ENCODE data around the gene STAG1.
"Not testable (repeated sequence)": the region's sequence is repeated elsewhere in the genome, so short reads cannot be mapped to it uniquely, and the experiment has no call there.

The STAG1 gene

GRCh38 chr3:136576279-136577009 lies 175.7 kb downstream of the STAG1 start:
- DNase-seq: no peak

DNA sequence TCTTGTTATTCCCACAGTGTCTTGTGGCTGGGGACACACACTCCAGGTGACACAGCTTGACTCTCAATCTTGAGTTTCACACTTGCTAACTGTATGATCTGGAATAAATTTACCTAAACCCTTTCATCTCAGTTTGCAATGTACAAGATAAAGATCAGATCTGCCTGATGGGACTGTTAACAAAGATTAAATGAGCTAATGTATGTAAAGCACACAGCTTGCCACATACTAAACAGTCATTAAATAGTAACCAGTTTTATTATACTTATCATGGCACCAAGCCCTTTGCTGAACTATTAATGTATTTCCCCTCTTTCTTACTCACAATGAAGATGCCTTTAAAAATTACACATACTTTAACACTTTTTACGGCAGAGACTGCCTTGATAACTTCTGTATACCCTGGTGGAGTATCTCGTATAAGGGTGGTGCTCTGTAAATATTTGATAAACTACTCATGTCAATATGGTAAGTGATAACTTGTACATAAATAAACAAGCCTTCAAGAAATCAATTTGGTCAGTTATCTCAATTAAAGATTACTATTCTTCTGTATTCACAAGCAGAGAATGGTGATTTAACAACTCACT lies 184.5 kb downstream of the STAG1 start:
- no peak for DNase-seq

GRCh38 chr3:136564962-136565361 lies 187.2 kb downstream of the STAG1 start:
- DNase-seq: not testable (repeated sequence)

GRCh38 chr3:136562026-136562425 lies 190.2 kb downstream of the STAG1 start:
- DNase-seq: no peak

DNA sequence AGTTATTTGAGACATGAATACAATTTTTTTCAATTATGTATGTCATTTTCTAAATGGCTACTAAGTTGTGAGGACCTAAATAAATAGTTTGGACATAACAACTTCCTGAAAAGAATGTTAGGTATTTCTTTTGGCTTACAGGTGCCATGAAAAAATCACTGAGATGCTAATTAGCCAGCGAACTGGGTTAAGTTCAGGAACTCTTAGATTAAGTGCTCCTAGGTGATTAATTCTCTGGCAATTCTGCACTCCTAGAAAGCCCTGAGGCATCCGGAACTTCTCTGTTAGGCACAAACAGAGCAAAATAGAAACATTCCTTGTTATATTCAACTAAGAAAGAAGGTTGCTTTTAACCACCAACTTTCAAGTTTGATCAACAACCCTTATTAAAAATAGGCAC lies 192.3 kb downstream of the STAG1 start:
- no peak for DNase-seq

DNA sequence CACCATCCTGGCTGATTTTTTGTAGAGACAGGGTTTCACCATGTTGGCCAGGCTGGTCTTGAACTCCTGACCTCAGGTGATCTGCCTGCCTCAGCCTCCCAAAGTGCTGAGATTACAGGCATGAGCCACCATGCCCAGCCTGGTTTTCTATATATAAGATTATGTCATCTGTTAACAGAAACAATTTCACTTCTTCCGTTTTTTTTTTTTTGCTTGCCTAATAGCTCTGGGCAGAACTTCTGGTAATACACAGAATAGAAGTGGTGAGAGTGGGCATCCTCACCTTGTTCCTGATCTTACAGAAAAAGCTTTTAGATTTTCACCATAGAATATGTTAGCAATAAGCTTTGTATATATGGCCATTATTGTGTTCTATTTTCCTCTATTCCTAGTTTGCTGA lies 202.7 kb downstream of the STAG1 start:
- DNase-seq: not testable (repeated sequence)

- DNase-seq: no peak
Measured at GRCh38 chr3:136547293-136547692, 204.9 kb downstream of the STAG1 start.

DNA sequence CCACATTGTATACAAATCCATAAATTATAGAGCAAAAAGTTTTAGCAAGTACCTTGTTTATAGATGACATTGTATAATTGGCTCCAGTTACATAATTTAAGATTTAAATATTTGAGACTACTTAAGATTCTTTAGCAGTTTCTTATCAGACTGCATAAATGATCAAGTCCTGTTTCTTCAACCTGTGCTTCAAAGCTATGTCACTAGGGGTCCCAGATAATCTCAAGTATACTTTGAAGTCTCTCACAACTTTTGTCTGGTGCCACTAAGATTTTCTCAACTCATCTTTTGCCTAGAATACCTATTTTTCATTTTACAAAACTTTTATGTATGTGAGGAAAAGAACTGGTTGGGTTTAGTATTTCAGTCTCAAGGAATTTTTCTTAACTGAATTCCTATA lies 205.5 kb downstream of the STAG1 start:
- DNase-seq: no peak

- DNase-seq: no peak
Measured at GRCh38 chr3:136545664-136546268, 206.4 kb downstream of the STAG1 start.

- DNase-seq: no peak
Measured at GRCh38 chr3:136544532-136544931, 207.6 kb downstream of the STAG1 start.

DNA sequence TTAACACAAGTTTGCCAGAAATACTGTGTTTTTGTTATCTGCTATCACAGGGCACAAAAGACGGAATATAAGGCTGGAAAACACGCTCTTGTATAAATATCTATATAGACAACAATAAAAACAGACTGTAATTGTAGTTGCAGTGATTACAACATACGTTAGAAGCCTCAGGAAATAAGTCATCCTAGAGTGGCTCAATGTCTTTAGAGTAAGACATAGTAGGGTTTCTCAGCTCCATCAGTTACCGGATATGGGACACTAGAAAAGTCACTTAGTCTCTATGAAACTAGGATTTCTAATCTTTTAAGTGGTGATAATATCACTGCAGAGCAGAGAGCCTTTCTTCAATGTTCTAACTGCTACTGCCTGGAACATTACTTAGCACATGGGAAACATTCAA lies 208.8 kb downstream of the STAG1 start:
- DNase-seq: no peak

DNA sequence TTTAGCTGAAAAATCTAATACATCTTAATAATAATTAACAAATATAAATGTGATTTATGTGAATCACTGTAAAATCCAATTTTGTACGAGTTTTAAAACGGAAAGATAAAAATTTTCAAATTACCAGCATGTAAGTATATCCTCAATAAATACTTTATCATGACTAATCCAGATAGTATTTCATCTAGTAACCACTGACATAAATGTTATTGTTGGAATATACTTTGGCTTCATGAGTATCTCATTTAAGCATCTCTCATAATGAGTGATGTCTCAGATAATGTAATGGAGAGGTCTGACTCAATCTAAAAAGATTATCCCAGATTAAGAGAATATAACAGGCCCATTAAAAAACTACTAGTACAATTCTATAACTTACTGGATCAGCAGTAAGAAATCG lies 216.3 kb downstream of the STAG1 start:
- no peak for DNase-seq

DNA sequence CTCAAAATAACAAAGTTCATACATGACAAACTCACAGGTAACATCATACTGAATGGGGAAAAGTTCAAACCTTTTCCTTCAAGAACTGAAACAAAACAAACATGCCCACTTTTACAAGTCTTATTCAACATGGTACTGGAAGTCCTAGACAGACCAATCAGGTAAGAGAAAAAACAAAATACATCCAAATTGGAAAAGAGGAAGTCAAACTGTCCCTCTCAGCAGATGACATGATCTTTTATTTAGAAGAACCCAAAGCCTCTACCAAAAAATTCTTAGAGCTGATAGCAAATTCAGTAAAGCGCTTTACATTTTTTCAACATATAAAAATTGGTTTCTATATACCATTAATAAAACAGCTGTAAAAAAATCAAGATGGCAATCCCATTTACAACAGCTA lies 219.4 kb downstream of the STAG1 start:
- DNase-seq: no peak

GRCh38 chr3:136518102-136518501 lies 234.1 kb downstream of the STAG1 start:
- no peak for DNase-seq

DNA sequence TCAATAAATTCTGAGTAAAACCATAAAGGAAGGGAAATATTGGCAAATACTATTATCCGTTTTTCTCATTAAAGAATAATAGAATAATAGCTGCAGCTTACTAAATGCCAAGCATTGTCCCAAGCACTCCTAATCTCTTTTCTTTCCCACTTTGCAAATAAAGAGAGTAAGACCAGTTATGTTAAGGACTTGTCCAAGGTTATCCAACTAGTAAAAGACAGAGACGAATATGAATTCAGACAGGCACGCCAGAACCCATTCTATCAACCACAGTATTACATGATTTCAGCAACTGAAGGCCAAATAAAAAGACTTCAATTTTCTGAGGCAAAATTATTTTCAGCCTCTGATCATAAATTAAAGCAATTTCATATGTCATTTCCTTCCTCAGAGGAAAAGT lies 235.5 kb downstream of the STAG1 start:
- DNase-seq: no peak

DNA sequence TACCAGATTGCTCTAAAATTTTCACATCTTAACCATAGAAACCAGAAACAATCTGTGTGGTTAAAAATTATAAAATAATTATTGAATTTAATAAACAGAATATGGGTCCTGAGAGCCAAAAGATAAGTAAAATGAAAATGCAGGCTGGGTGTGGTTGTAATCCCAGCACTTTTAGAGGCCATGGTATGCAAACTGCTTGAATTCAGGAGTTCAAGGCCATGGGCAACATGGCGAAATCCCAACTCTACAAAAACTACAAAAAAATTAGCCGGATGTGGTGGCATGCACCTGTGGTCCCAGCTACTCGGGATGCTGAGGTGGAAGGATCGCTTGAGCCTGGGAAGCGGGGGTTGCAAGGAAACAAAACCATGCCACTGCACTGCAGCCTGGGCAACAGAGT lies 236.1 kb downstream of the STAG1 start:
- DNase-seq: no peak

GRCh38 chr3:136514533-136514932 lies 237.6 kb downstream of the STAG1 start:
- not testable (repeated sequence) for DNase-seq

GRCh38 chr3:136513367-136513766 lies 238.8 kb downstream of the STAG1 start:
- DNase-seq: no peak

GRCh38 chr3:136512381-136512780 lies 239.8 kb downstream of the STAG1 start:
- DNase-seq: no peak

GRCh38 chr3:136505676-136506075 lies 246.5 kb downstream of the STAG1 start:
- no peak for DNase-seq

DNA sequence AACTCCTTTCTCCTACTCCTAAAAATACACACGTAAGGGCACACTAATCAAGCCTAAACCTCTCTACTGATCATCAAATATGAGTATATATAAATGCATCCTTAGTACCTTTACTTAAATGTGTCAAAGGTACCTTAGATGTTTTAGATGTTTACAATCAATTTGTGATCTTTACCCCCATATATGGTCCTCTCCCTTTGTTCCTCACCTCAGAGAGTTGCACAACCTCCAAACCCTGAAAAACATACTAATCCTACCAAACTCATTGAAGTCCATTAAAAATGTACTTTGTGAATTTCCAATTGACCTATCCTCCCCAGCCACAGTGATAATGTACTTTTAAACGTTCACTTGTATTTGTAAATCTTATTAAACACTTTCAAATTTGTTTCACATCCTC lies 249.1 kb downstream of the STAG1 start:
- DNase-seq: no peak

DNA sequence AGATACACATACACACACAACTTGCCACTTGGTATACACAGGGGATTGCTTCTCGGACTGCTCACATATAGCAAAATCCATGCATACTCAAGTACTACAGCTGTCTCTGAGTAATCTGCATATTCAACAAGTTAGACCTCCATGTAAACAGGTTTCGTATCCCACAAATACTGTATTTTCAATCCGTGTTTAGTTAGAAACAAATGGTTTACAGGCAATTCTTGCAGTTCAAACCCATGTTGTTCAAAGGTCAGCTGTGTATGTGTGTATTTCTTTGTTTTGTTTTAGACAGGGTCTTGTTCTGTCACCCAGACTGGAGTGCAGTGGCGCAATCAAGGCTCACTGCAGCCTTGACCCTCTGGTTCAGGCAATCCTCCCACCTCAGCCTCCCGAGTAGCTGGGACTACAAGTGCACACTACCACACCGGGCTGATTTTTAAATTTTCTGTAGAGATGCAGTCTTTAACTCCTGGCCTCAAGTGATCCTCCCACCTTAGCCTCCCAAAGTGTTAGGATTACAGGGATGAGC lies 253.2 kb downstream of the STAG1 start:
- DNase-seq: no peak

DNA sequence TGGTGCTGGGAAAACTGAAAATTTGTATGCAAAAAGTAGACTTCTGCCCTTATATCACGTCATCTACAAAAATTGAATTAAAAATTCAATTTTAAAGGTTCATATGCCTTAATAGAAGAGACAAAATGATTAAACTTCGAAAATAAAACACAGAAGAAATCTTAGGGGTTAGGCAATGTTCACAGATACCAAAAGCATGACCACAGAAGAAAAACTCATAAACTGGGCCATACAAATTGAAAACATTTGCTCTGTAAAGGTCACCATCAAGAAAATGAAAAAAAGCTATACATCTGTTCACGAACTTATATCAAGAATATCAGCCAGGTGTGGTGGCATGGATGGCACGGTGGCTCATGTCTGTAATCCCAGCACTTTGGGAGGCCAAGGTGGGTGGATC lies 257.0 kb downstream of the STAG1 start:
- DNase-seq: no peak

Data from activated T-cell treated with anti-CD3 and anti-CD28 coated beads, Interleukin-2, amount 50 U/mL, for 48 hours (primary cell).